ENCODE measurements around the gene KLHDC7B. TPM values are rescaled to one million over a fixed set of nuclear protein-coding genes. Genes with fewer than 3 reads are reported as not detected.

KLHDC7B gene
- total and polyA plus RNA-seq, 2 of the 13 experiments (the other 11 are each of a cell fraction or from before 2014, with no cell fraction given): 0.11 TPM; not detected in 1

GRCh38 chr22:50569896-50570535 lies 24.3 kb downstream of the KLHDC7B start (continued):
- TF ChIP-seq, protein P1, sequence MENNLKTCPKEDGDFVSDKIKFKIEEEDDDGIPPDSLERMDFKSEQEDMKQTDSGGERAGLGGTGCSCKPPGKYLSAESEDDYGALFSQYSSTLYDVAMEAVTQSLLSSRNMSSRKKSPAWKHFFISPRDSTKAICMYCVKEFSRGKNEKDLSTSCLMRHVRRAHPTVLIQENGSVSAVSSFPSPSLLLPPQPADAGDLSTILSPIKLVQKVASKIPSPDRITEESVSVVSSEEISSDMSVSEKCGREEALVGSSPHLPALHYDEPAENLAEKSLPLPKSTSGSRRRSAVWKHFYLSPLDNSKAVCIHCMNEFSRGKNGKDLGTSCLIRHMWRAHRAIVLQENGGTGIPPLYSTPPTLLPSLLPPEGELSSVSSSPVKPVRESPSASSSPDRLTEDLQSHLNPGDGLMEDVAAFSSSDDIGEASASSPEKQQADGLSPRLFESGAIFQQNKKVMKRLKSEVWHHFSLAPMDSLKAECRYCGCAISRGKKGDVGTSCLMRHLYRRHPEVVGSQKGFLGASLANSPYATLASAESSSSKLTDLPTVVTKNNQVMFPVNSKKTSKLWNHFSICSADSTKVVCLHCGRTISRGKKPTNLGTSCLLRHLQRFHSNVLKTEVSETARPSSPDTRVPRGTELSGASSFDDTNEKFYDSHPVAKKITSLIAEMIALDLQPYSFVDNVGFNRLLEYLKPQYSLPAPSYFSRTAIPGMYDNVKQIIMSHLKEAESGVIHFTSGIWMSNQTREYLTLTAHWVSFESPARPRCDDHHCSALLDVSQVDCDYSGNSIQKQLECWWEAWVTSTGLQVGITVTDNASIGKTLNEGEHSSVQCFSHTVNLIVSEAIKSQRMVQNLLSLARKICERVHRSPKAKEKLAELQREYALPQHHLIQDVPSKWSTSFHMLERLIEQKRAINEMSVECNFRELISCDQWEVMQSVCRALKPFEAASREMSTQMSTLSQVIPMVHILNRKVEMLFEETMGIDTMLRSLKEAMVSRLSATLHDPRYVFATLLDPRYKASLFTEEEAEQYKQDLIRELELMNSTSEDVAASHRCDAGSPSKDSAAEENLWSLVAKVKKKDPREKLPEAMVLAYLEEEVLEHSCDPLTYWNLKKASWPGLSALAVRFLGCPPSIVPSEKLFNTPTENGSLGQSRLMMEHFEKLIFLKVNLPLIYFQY (CRISPR knock-in tag; IDR thresholded peaks at IDR 0.05; ENCODE audit: borderline replicate concordance): no peak
- no peak for TF ChIP-seq RFXAP (CRISPR knock-in tag; IDR thresholded peaks at IDR 0.05; ENCODE audit: borderline replicate concordance)
- TF ChIP-seq, protein P2, sequence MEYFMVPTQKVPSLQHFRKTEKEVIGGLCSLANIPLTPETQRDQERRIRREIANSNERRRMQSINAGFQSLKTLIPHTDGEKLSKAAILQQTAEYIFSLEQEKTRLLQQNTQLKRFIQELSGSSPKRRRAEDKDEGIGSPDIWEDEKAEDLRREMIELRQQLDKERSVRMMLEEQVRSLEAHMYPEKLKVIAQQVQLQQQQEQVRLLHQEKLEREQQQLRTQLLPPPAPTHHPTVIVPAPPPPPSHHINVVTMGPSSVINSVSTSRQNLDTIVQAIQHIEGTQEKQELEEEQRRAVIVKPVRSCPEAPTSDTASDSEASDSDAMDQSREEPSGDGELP (IDR thresholded peaks at IDR 0.05; ENCODE audit: borderline replicate concordance, low read depth): no peak

GRCh38 chr22:50570861-50571260 lies 25.2 kb downstream of the KLHDC7B start:
- CTCF ChIA-PET (ENCODE audit: low intra/inter-chr PET ratio, low total read pairs): no interaction called here
- WGBS (ENCODE audit: low lambda C conversion rate): 92% methylated on average over 7 of the region's 12 CpGs
- H3K36me3 ChIP-seq (replicated peaks in 1 of 2; ENCODE audit: control insufficient read depth in 1 of 2, insufficient read depth in 2 of 2, low read length in 2 of 2): peaks cover 4 to 5% of the 10 kb centered on the region in 2 experiments; a peak in 2 of 5 replicates
- in situ Hi-C loops (cut with HindIII; ENCODE audit: extremely low pct_ligation_motif_present, low pct_unique_long_range_greater_than_20kb): no loop called here
- BruUV-seq (replicated peaks): no TSS peak
- no peak for FAIRE-seq
- POLR2A ChIA-PET: interaction anchor here (1.2 to 3.2 kb wide), 2 partner anchors 11 to 51 kb away, joined by 4 to 30 read pairs; partner anchors contain the start of gene CHKB
- no peaks in the 10 kb centered on the region for H3K79me2 ChIP-seq (ENCODE audit: insufficient read depth, low read length)
- no peak for ATAC-seq
- H3K9ac ChIP-seq (ENCODE audit: insufficient read depth, low read depth, low read length): no peak overlapping the region
- peaks cover 29% of the 10 kb centered on the region for H3K4me1 ChIP-seq (ENCODE audit: insufficient read depth, low read length)
- H3K27me3 ChIP-seq (ENCODE audit: control insufficient read depth in 1 of 2, insufficient read depth in 2 of 2, low read length in 2 of 2): no peaks in the 10 kb centered on the region
- H3K4me3 ChIP-seq (replicated peaks in 1 of 3; ENCODE audit: insufficient read depth in 1 of 3, low read depth in 2 of 3, low read length in 3 of 3): no peak overlapping the region
- H4K20me1 ChIP-seq (ENCODE audit: insufficient read depth, low read length): no peaks in the 10 kb centered on the region
- H2AFZ ChIP-seq (ENCODE audit: low read length): no peak overlapping the region
- H3K4me2 ChIP-seq (ENCODE audit: low read depth, low read length): no peak overlapping the region
- no peak overlapping the region for H3K27ac ChIP-seq (ENCODE audit: extremely low read length, insufficient read depth, low read length)
- DNase-seq (ENCODE audit: low spot score): no peak
- no peaks in the 10 kb centered on the region for H3K9me3 ChIP-seq (ENCODE audit: low read length)
- intact Hi-C loops (cut with micrococcal nuclease; ENCODE audit: unreplicated experiment): no loop called here
- TF ChIP-seq MYC (CRISPR knock-in tag; IDR thresholded peaks at IDR 0.05; ENCODE audit: borderline replicate concordance) (no peak), ZNF687 (CRISPR knock-in tag; IDR thresholded peaks at IDR 0.05) (0 out of 2 replicates have a peak, but pooled peaks have one; percentile 2)
- TF ChIP-seq, protein P3, sequence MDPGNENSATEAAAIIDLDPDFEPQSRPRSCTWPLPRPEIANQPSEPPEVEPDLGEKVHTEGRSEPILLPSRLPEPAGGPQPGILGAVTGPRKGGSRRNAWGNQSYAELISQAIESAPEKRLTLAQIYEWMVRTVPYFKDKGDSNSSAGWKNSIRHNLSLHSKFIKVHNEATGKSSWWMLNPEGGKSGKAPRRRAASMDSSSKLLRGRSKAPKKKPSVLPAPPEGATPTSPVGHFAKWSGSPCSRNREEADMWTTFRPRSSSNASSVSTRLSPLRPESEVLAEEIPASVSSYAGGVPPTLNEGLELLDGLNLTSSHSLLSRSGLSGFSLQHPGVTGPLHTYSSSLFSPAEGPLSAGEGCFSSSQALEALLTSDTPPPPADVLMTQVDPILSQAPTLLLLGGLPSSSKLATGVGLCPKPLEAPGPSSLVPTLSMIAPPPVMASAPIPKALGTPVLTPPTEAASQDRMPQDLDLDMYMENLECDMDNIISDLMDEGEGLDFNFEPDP (CRISPR knock-in tag; conservative IDR thresholded peaks at IDR 0.05): 0 out of 2 replicates have a peak, but pooled peaks have one; percentile 29
